KMS-11 (cell line): ENCODE results near the gene CALR3.

ENCODE experiments used
- H2AFZ ChIP-seq: fragments of 200-600 bp; sonication (generic); 2 replicates; pipeline ENCODE4 v1.6.1; 2016; ENCODE audit warnings: antibody characterized with exemption, mixed run types, low read depth
- H3K27ac ChIP-seq: fragments of 200-600 bp; sonication (generic); 2 replicates; pipeline ENCODE4 v1.6.1; 2016; ENCODE audit warnings: mild to moderate bottlenecking, mixed run types
- H3K27me3 ChIP-seq: fragments of 200-600 bp; sonication (generic); 2 replicates; pipeline ENCODE4 v1.6.1; 2017; ENCODE audit warnings: mild to moderate bottlenecking, low read depth, mixed run types, moderate library complexity; ENCODE audit not compliant: insufficient read depth
- H3K36me3 ChIP-seq: fragments of 200-600 bp; sonication (generic); 2 replicates; pipeline ENCODE4 v1.6.1; 2017; ENCODE audit warnings: mild to moderate bottlenecking, mixed run types; ENCODE audit not compliant: insufficient read depth
- H3K4me1 ChIP-seq: fragments of 200-600 bp; sonication (generic); 2 replicates; pipeline ENCODE4 v1.6.1; 2016; ENCODE audit warnings: mild to moderate bottlenecking, low read depth, mixed run types; ENCODE audit not compliant: poor library complexity, severe bottlenecking
- H3K4me2 ChIP-seq: fragments of 200-600 bp; sonication (generic); 2 replicates; pipeline ENCODE4 v1.7.0; 2016; ENCODE audit warnings: mild to moderate bottlenecking, mixed run types
- H3K4me3 ChIP-seq: fragments of 200-600 bp; sonication (generic); IDR thresholded peaks from 2 replicates; pipeline ENCODE4 v1.6.1; 2017; ENCODE audit warnings: low read depth, low read length, mixed read lengths; ENCODE audit not compliant: insufficient read depth
- H3K79me2 ChIP-seq: fragments of 200-600 bp; sonication (generic); 2 replicates; pipeline ENCODE4 v1.6.1; 2016; ENCODE audit warnings: low read depth, mixed run types; ENCODE audit not compliant: insufficient read depth
- H3K9ac ChIP-seq: fragments of 200-600 bp; sonication (generic); 2 replicates; pipeline ENCODE4 v1.6.1; 2016; ENCODE audit warnings: mild to moderate bottlenecking, mixed run types
- H4K20me1 ChIP-seq: fragments of 200-600 bp; sonication (generic); 2 replicates; pipeline ENCODE4 v1.6.1; 2016; ENCODE audit warnings: mild to moderate bottlenecking, mixed run types; ENCODE audit not compliant: insufficient read depth
- CTCF ChIP-seq: fragments of 200-600 bp; sonication (generic); conservative IDR thresholded peaks from 2 replicates; pipeline ENCODE4 v1.6.1; 2017; ENCODE audit warnings: low read depth, mild to moderate bottlenecking, antibody characterized with exemption, low read length, moderate library complexity, mixed read lengths

The CALR3 gene

DNA sequence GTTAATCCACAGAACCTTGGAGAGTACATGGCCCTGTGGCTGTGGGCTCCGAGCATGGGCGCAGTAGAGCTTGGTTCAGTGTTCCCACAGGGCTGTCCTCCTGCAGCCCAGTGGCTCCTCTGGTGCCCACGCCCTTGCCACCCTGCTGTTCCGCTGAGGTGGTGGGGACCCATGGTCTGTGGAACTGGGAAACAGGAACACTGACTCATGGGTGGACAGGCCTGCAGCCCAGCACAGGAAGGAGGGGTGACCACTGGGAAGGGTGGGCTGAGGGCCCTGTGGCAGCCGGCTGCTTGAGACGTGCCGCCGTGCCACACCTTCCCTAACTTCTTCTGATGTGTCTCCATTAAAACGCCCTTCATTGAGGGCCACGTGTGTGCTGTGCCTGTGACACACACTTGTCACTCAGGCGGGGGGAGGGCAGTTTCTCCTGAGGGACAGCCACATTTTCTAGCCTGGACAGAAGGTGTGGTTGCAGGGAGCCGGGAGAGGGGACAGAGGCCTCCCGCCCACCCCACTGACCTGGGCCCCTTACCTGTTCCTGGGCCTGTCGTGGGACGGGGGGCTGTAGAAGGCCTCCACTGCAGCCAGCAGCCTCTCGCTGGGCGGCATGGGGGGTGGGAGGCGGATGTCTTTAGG lies 25.1 kb upstream of the CALR3 start:
- H4K20me1 ChIP-seq: no peaks in the 10 kb centered on the region
- H3K4me1 ChIP-seq: no peaks in the 10 kb centered on the region
- no peak overlapping the region for H3K9ac ChIP-seq
- peaks cover 5% of the 10 kb centered on the region; the same call in 1 of the 2 replicates for H3K36me3 ChIP-seq
- no peak overlapping the region for H2AFZ ChIP-seq
- no peak overlapping the region for H3K4me3 ChIP-seq
- no peak overlapping the region for H3K4me2 ChIP-seq
- no peak for TF ChIP-seq CTCF
- H3K27ac ChIP-seq: no peak overlapping the region
- no peaks in the 10 kb centered on the region for H3K27me3 ChIP-seq
- no peaks in the 10 kb centered on the region for H3K79me2 ChIP-seq

DNA sequence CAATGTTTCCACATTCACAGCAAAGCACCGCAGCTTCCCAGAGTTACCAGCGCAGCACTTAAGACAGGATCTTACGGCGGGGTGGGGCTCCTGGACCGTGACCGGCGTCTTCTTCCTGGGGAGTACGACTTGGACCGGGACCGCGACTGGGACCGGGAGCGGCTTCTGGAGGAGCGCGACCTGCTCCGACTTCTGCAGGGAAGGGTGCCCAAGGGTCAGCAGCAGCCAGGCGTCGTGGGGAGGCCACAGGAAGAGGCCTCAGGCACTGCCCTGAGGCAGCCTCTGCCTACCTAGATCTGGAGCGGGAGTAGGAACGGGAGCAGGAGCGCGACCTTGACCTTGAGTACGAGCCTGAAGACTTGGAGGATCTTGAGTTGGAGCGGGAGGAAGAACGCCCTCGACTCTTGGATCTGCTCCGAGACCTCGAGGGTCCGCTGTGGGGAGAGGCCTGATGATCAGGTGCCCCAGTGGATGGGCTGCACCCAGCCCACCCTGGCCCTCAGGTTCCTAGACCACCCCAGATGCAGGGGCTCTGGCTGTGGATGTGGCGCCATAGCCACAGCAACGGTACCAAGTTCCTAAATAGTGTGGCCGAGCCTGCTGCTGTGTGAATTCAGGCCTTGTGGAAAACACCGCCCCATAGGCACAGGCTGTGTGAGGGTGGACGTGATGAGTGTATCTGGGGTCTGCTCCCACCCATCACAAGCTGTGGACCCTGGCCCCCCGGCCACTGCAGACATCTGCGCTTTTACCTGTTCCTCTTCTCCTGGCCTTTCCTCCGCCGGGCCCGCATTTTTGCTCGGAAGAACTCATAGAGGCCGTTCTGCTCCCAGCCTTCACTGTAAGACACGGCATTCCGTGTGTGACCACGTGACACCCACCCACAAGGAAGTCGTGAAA lies 24.4 kb upstream of the CALR3 start:
- Histone ChIP-seq H3K4me2 (no peak overlapping the region), H3K79me2 (no peaks in the 10 kb centered on the region), H3K27ac (no peak overlapping the region), H2AFZ (no peak overlapping the region), H3K36me3 (peaks cover 3% of the 10 kb centered on the region; the same call in 1 of the 2 replicates), H3K4me1 (no peaks in the 10 kb centered on the region), H3K4me3 (no peak overlapping the region), H4K20me1 (no peaks in the 10 kb centered on the region), H3K27me3 (no peaks in the 10 kb centered on the region), H3K9ac (no peak overlapping the region)
- TF ChIP-seq CTCF: no peak

GRCh38 chr19:16519230-16519687 lies 23.3 kb upstream of the CALR3 start:
- H3K36me3 ChIP-seq: no peaks in the 10 kb centered on the region; the same call in 1 of the 2 replicates
- no peak overlapping the region for H3K9ac ChIP-seq
- H3K4me1 ChIP-seq: no peaks in the 10 kb centered on the region
- no peaks in the 10 kb centered on the region for H4K20me1 ChIP-seq
- no peak overlapping the region for H3K4me2 ChIP-seq
- TF ChIP-seq CTCF: no peak
- no peak overlapping the region for H2AFZ ChIP-seq
- H3K79me2 ChIP-seq: no peaks in the 10 kb centered on the region
- H3K4me3 ChIP-seq: no peak overlapping the region
- no peaks in the 10 kb centered on the region for H3K27me3 ChIP-seq
- H3K27ac ChIP-seq: no peak overlapping the region

DNA sequence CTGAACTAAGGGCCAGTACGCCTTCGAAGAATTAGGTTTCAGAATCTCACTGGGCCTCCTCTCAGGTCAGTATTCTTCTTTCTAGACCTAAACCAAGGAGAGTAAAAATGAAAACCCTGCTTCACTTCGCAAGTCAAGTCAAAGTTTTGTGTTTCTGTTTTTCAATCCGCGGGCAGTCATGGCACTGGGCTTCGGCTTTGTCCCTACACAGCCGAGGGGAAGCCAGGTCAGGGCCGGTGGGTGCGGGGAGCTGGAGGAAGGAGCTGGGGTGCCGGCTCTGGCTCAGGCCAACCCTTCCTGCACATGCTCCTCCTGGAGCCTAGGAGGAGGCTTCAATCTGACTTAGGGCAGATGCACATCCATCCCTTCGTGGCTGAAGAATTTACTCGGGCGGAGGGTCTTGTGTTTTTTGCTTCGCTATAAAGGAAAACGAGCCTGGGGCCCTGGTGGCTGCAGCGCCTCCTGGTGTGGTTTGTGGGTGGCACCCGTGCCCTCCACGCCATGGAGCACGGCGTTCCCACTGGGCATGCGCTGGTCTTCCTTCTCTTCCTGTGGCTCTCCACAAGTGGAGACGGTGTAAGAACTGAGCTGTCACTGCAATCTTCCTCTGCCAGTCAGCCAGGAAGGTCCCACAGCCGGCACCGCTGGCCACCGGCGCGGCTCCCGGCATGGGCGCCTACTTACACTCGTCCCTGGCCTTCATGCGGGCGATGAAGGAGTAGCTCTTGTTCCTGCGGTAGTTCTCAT lies 22.7 kb upstream of the CALR3 start:
- Histone ChIP-seq H4K20me1 (no peaks in the 10 kb centered on the region), H3K4me1 (no peaks in the 10 kb centered on the region), H3K9ac (no peak overlapping the region), H3K4me3 (no peak overlapping the region), H3K36me3 (no peaks in the 10 kb centered on the region; the same call in 1 of the 2 replicates), H3K27me3 (no peaks in the 10 kb centered on the region), H3K4me2 (no peak overlapping the region), H3K79me2 (no peaks in the 10 kb centered on the region), H3K27ac (no peak overlapping the region), H2AFZ (no peak overlapping the region)
- no peak for TF ChIP-seq CTCF
